Astrocyte (in vitro differentiated cells and primary cell): Measurements from ENCODE around the gene PDZD7. TPM values are rescaled to one million over a fixed set of nuclear protein-coding genes. Genes with fewer than 3 reads are reported as not detected.

ENCODE experiments used
- DNase-seq: peaks from one replicate; pipeline ENCODE4 v3.0.0-alpha.2; 2010; ENCODE audit warnings: low read depth
- FAIRE-seq: peaks from 2 replicates; lab custom pipeline; 2011; peaks lifted over from hg19 to GRCh38; lab: Jason Lieb, UNC
- H2AFZ ChIP-seq: 2 replicates; pipeline ENCODE4 v1.6.0; 2012; ENCODE audit warnings: low read depth, low read length, inconsistent platforms
- H3K27ac ChIP-seq: 2 replicates; pipeline ENCODE4 v1.5.1; 2011; ENCODE audit warnings: low read depth, low read length, inconsistent platforms
- H3K27me3 ChIP-seq: 2 replicates; pipeline ENCODE4 v1.6.0; 2011; ENCODE audit warnings: low read length, inconsistent platforms; ENCODE audit not compliant: insufficient read depth
- H3K36me3 ChIP-seq: 2 replicates; pipeline ENCODE4 v1.5.1; 2011; ENCODE audit warnings: low read length, inconsistent platforms; ENCODE audit not compliant: insufficient read depth
- H3K4me1 ChIP-seq: 2 replicates; pipeline ENCODE4 v1.5.1; 2011; ENCODE audit warnings: low read length, inconsistent platforms; ENCODE audit not compliant: insufficient read depth
- H3K4me2 ChIP-seq: 2 replicates; pipeline ENCODE4 v1.6.0; 2012; ENCODE audit warnings: low read length, inconsistent platforms
- H3K4me3 ChIP-seq: 2 replicates; pipeline ENCODE4 v1.5.1; 2011; ENCODE audit warnings: low read depth, mild to moderate bottlenecking, low read length, inconsistent platforms; ENCODE audit not compliant: insufficient read depth
- H3K79me2 ChIP-seq: 2 replicates; pipeline ENCODE4 v1.6.0; 2012; ENCODE audit warnings: mild to moderate bottlenecking, low read length, inconsistent platforms; ENCODE audit not compliant: insufficient read depth
- H3K9ac ChIP-seq: 2 replicates; pipeline ENCODE4 v1.6.0; 2012; ENCODE audit warnings: mild to moderate bottlenecking, low read length, inconsistent platforms
- H3K9me3 ChIP-seq: 2 replicates; pipeline ENCODE4 v1.5.1; 2012; ENCODE audit warnings: low read depth, mild to moderate bottlenecking, low read length, inconsistent platforms; ENCODE audit not compliant: insufficient read depth
- H4K20me1 ChIP-seq: 2 replicates; pipeline ENCODE4 v1.6.0; 2012; ENCODE audit warnings: low read length, inconsistent platforms; ENCODE audit not compliant: insufficient read depth
- H3K27ac Mint-ChIP-seq: one replicate; pipeline ENCODE4 v1.8.0; 2021; ENCODE audit warnings: mild to moderate bottlenecking, mixed read lengths; ENCODE audit not compliant: unreplicated experiment
- H3K27me3 Mint-ChIP-seq: one replicate; pipeline ENCODE4 v1.8.0; 2021; ENCODE audit warnings: low read depth, mixed read lengths; ENCODE audit not compliant: unreplicated experiment
- H3K36me3 Mint-ChIP-seq: one replicate; pipeline ENCODE4 v1.8.0; 2021; ENCODE audit warnings: low read depth, mixed read lengths; ENCODE audit not compliant: unreplicated experiment
- H3K4me1 Mint-ChIP-seq: one replicate; pipeline ENCODE4 v1.8.0; 2021; ENCODE audit warnings: low read depth, mixed read lengths; ENCODE audit not compliant: unreplicated experiment
- H3K4me3 Mint-ChIP-seq: one replicate; pipeline ENCODE4 v1.8.0; 2021; ENCODE audit warnings: mild to moderate bottlenecking, moderate library complexity, mixed read lengths; ENCODE audit not compliant: unreplicated experiment
- H3K9me3 Mint-ChIP-seq: one replicate; pipeline ENCODE4 v1.8.0; 2021; ENCODE audit warnings: mild to moderate bottlenecking, mixed read lengths; ENCODE audit not compliant: unreplicated experiment
- CTCF ChIP-seq: IDR thresholded peaks from 2 replicates; pipeline ENCODE4 v1.5.1; 2011; ENCODE audit warnings: low read depth, mild to moderate bottlenecking, inconsistent platforms, low read length, moderate library complexity; ENCODE audit not compliant: insufficient read depth
- EZH2 ChIP-seq: IDR thresholded peaks from 2 replicates; pipeline ENCODE4 v1.6.1; 2012; ENCODE audit warnings: mild to moderate bottlenecking, low read length, inconsistent platforms; ENCODE audit not compliant: insufficient read depth
- total RNA-seq: library from RNA; stranded (reverse); gene quantifications from 2 replicates; pipeline ENCODE4 v1.2.1, GENCODE V29; 2021

PDZD7 gene
- total RNA-seq, 1 donor from 2014 or later = 4.5 TPM

GRCh38 chr10:101040851-101041250 is 9.9 kb upstream of the PDZD7 start:
- H2AFZ ChIP-seq = no peak overlapping the region
- peaks cover 38% of the 10 kb centered on the region for H3K36me3 ChIP-seq
- H3K27ac Mint-ChIP-seq = peak overlapping the region; percentile 81
- H3K4me1 Mint-ChIP-seq = peaks cover 14% of the 10 kb centered on the region
- peaks cover 51% of the 10 kb centered on the region for H4K20me1 ChIP-seq
- H3K4me3 ChIP-seq = no peak overlapping the region
- FAIRE-seq = no peak
- no peaks in the 10 kb centered on the region for H3K79me2 ChIP-seq
- no peak overlapping the region for H3K4me2 ChIP-seq
- H3K9ac ChIP-seq = no peak overlapping the region
- no peak overlapping the region for H3K27ac ChIP-seq
- no peak for DNase-seq
- peaks cover under 1% of the 10 kb centered on the region for H3K27me3 Mint-ChIP-seq
- no peaks in the 10 kb centered on the region for H3K9me3 ChIP-seq
- peaks cover 14% of the 10 kb centered on the region for H3K4me1 ChIP-seq
- TF ChIP-seq EZH2 = no peak
- no peak for TF ChIP-seq CTCF
- no peaks in the 10 kb centered on the region for H3K27me3 ChIP-seq
- peaks cover 23% of the 10 kb centered on the region for H3K36me3 Mint-ChIP-seq
- no peaks in the 10 kb centered on the region for H3K9me3 Mint-ChIP-seq
- no peak overlapping the region for H3K4me3 Mint-ChIP-seq

- Histone ChIP-seq H3K27ac (no peak overlapping the region), H3K27me3 (no peaks in the 10 kb centered on the region), H2AFZ (no peak overlapping the region), H3K4me1 (peaks cover 14% of the 10 kb centered on the region), H3K9me3 (no peaks in the 10 kb centered on the region), H3K79me2 (peaks cover 4% of the 10 kb centered on the region), H3K4me3 (no peak overlapping the region), H4K20me1 (peaks cover 59% of the 10 kb centered on the region), H3K4me2 (no peak overlapping the region), H3K9ac (no peak overlapping the region), H3K36me3 (peaks cover 46% of the 10 kb centered on the region)
- no peak for FAIRE-seq
- peaks cover 27% of the 10 kb centered on the region for H3K36me3 Mint-ChIP-seq
- H3K4me3 Mint-ChIP-seq = no peak overlapping the region
- no peak for TF ChIP-seq CTCF
- no peak for TF ChIP-seq EZH2
- DNase-seq = no peak
- H3K4me1 Mint-ChIP-seq = peaks cover 14% of the 10 kb centered on the region
- no peaks in the 10 kb centered on the region for H3K27me3 Mint-ChIP-seq
- H3K9me3 Mint-ChIP-seq = no peaks in the 10 kb centered on the region
- H3K27ac Mint-ChIP-seq = peak overlapping the region; percentile 26
Measured at GRCh38 chr10:101040061-101040460, 9.1 kb upstream of the PDZD7 start.

GRCh38 chr10:101038484-101038883 is 7.6 kb upstream of the PDZD7 start:
- Mint-ChIP-seq H3K4me1 (peaks cover 16% of the 10 kb centered on the region), H3K9me3 (no peaks in the 10 kb centered on the region), H3K4me3 (no peak overlapping the region), H3K27me3 (no peaks in the 10 kb centered on the region), H3K27ac (no peak overlapping the region), H3K36me3 (peaks cover 30% of the 10 kb centered on the region)
- FAIRE-seq = no peak
- Histone ChIP-seq H4K20me1 (peaks cover 74% of the 10 kb centered on the region), H3K9ac (no peak overlapping the region), H3K36me3 (peaks cover 49% of the 10 kb centered on the region), H3K9me3 (no peaks in the 10 kb centered on the region), H3K27me3 (no peaks in the 10 kb centered on the region), H3K27ac (no peak overlapping the region), H3K4me1 (peaks cover 12% of the 10 kb centered on the region), H3K4me3 (no peak overlapping the region), H3K79me2 (peaks cover 20% of the 10 kb centered on the region), H3K4me2 (no peak overlapping the region), H2AFZ (no peak overlapping the region)
- TF ChIP-seq EZH2 (no peak), CTCF (peak; percentile 12)
- DNase-seq = no peak
